Colonic mucosa (tissue), 4 donors: ENCODE measurements around the gene TMEM247. TPM values are rescaled to one million over a fixed set of nuclear protein-coding genes. Genes with fewer than 3 reads are reported as not detected.

Experiments used
- DNase-seq: peaks from one replicate; pipeline ENCODE4 v3.0.0-alpha.2; 2020
- H3K27ac ChIP-seq: fragments of 200-600 bp; one replicate; pipeline ENCODE4 v1.8.0; 2021
- H3K27me3 ChIP-seq: fragments of 200-600 bp; one replicate; pipeline ENCODE4 v1.8.0; 2021
- H3K36me3 ChIP-seq: fragments of 200-600 bp; one replicate; pipeline ENCODE4 v1.8.0; 2021
- H3K4me1 ChIP-seq: fragments of 200-600 bp; one replicate; pipeline ENCODE4 v1.8.0; 2021; ENCODE audit warnings: mild to moderate bottlenecking
- H3K4me3 ChIP-seq: fragments of 200-600 bp; one replicate; pipeline ENCODE4 v1.8.0; 2021
- H3K9ac ChIP-seq, 2 donors: one replicate each; pipeline ENCODE4 v1.7.0; 2013; ENCODE audit warnings: control low read depth in 2 of 2, low read depth in 2 of 2, low read length in 2 of 2
- H3K9me3 ChIP-seq: fragments of 200-600 bp; one replicate; pipeline ENCODE4 v1.8.0; 2021
- CTCF ChIP-seq: fragments of 200-600 bp; IDR thresholded peaks from one replicate; pipeline ENCODE4 v1.8.0; 2022; ENCODE audit warnings: antibody characterized with exemption, mild to moderate bottlenecking
- intact Hi-C: fragments of 100-400 bp; cut with DNase I; formaldehyde crosslinking; loops from one replicate; pipeline ENCODE4 v1.14.1; 2022
- total RNA-seq, 2 donors: library from RNA; stranded (reverse); fragmentation: NEBNext Ultra II Directional in 1 of 2; extraction: Animal tissue kit (Norgen Biotek cat#: 25700) in 1 of 2; gene quantifications; one replicate each; pipeline ENCODE4 v1.2.1, GENCODE V29; 2021
- donor health status: healthy.
- donor health status: DM: no; HTN: no; CAD: no.
- donor health status: DM: no; HTN: no; CAD: no.

The TMEM247 gene
- total RNA-seq, 2 donors from 2014 or later = not detected

- no peak overlapping the region for H3K9ac ChIP-seq
- no peaks in the 10 kb centered on the region for H3K36me3 ChIP-seq
- TF ChIP-seq CTCF = no peak
- H3K4me1 ChIP-seq = no peaks in the 10 kb centered on the region
- no peak overlapping the region for H3K27ac ChIP-seq
- H3K4me3 ChIP-seq = no peak overlapping the region
- H3K9me3 ChIP-seq = no peaks in the 10 kb centered on the region
- no peaks in the 10 kb centered on the region for H3K27me3 ChIP-seq
- intact Hi-C loops = no loop called here
- DNase-seq = no peak
These were observed 2.1 kb downstream of the TMEM247 start for GRCh38 chr2:46481198-46482193.

GRCh38 chr2:46482490-46482889, 3.1 kb downstream of the TMEM247 start:
- Histone ChIP-seq H3K4me3 (no peak overlapping the region), H3K27me3 (no peaks in the 10 kb centered on the region), H3K9ac (no peak overlapping the region), H3K27ac (no peak overlapping the region), H3K9me3 (no peaks in the 10 kb centered on the region), H3K4me1 (no peaks in the 10 kb centered on the region), H3K36me3 (no peaks in the 10 kb centered on the region)
- intact Hi-C loops = no loop called here
- DNase-seq = no peak
- TF ChIP-seq CTCF = no peak

GRCh38 chr2:46485002-46485401, 5.6 kb downstream of the TMEM247 start:
- no peak for DNase-seq
- intact Hi-C loops = no loop called here
- H3K4me3 ChIP-seq = no peak overlapping the region

GRCh38 chr2:46486436-46486835, 7.1 kb downstream of the TMEM247 start:
- no peak overlapping the region for H3K9ac ChIP-seq
- H3K36me3 ChIP-seq = no peaks in the 10 kb centered on the region
- no peak overlapping the region for H3K4me3 ChIP-seq
- no peak for DNase-seq
- no peaks in the 10 kb centered on the region for H3K4me1 ChIP-seq
- no peak overlapping the region for H3K27ac ChIP-seq
- no peaks in the 10 kb centered on the region for H3K9me3 ChIP-seq
- TF ChIP-seq CTCF = no peak
- no peaks in the 10 kb centered on the region for H3K27me3 ChIP-seq
- intact Hi-C loops = no loop called here

More at GRCh38 chr2:46485002-46485401, 5.6 kb downstream of the TMEM247 start:
- no peak for TF ChIP-seq CTCF
- no peaks in the 10 kb centered on the region for H3K4me1 ChIP-seq
- H3K9me3 ChIP-seq = no peaks in the 10 kb centered on the region
- no peaks in the 10 kb centered on the region for H3K27me3 ChIP-seq
- H3K9ac ChIP-seq = no peak overlapping the region
- H3K36me3 ChIP-seq = no peaks in the 10 kb centered on the region
- no peak overlapping the region for H3K27ac ChIP-seq

- intact Hi-C loops = no loop called here
- H3K27me3 ChIP-seq = no peaks in the 10 kb centered on the region
- H3K36me3 ChIP-seq = no peaks in the 10 kb centered on the region
- H3K9ac ChIP-seq = no peak overlapping the region
- TF ChIP-seq CTCF = no peak
- peak; percentile 52 for DNase-seq
- no peak overlapping the region for H3K4me3 ChIP-seq
- no peaks in the 10 kb centered on the region for H3K4me1 ChIP-seq
- H3K27ac ChIP-seq = no peak overlapping the region
- H3K9me3 ChIP-seq = no peaks in the 10 kb centered on the region
These were observed 8.4 kb downstream of the TMEM247 start for GRCh38 chr2:46487667-46488335.
